Kidney epithelial cell (primary cell): ENCODE results near the gene WIPF1. TPM values are rescaled to one million over a fixed set of nuclear protein-coding genes. Genes with fewer than 3 reads are reported as not detected.

Source experiments
- DNase-seq: peaks from one replicate; pipeline ENCODE4 v3.0.0-alpha.2; 2010; ENCODE audit warnings: low read depth
- H3K27me3 ChIP-seq: 2 replicates; pipeline ENCODE4 v1.6.0; 2011; ENCODE audit warnings: low read length; ENCODE audit not compliant: control insufficient read depth, insufficient read depth
- H3K36me3 ChIP-seq: 2 replicates; pipeline ENCODE4 v1.5.1; 2011; ENCODE audit warnings: low read length; ENCODE audit not compliant: control insufficient read depth, insufficient read depth
- H3K4me3 ChIP-seq: 2 replicates; pipeline ENCODE4 v1.5.1; 2011; ENCODE audit warnings: low read depth, mild to moderate bottlenecking, control low read depth, low read length
- CTCF ChIP-seq: IDR thresholded peaks from 2 replicates; pipeline ENCODE4 v1.5.1; 2011; ENCODE audit warnings: mild to moderate bottlenecking, moderate library complexity, low read length, control low read depth, inconsistent platforms; ENCODE audit not compliant: insufficient read depth, poor library complexity, severe bottlenecking
- total RNA-seq: library from RNA; depleted of rRNA; stranded (reverse); fragments of >200 nt; gene quantifications from 2 replicates; pipeline ENCODE4 v1.2.3, GENCODE V29; 2015

WIPF1 gene
- total RNA-seq, 1 donor from 2014 or later, result 9.5 TPM

- Histone ChIP-seq H3K27me3 (no peaks in the 10 kb centered on the region), H3K36me3 (no peaks in the 10 kb centered on the region), H3K4me3 (no peak overlapping the region)
- no peak for TF ChIP-seq CTCF
- DNase-seq, result no peak
Observed at GRCh38 chr2:174632841-174633622, 35.4 kb upstream of the WIPF1 start.

GRCh38 chr2:174631009-174631981 is 33.7 kb upstream of the WIPF1 start:
- no peak for TF ChIP-seq CTCF
- H3K36me3 ChIP-seq, result no peaks in the 10 kb centered on the region
- no peak for DNase-seq

GRCh38 chr2:174630107-174630506 is 32.5 kb upstream of the WIPF1 start:
- Histone ChIP-seq H3K36me3 (no peaks in the 10 kb centered on the region), H3K4me3 (no peak overlapping the region), H3K27me3 (no peaks in the 10 kb centered on the region)
- no peak for TF ChIP-seq CTCF
- no peak for DNase-seq

More at GRCh38 chr2:174631009-174631981, 33.7 kb upstream of the WIPF1 start:
- H3K4me3 ChIP-seq, result no peak overlapping the region
- H3K27me3 ChIP-seq, result no peaks in the 10 kb centered on the region

- no peak overlapping the region for H3K4me3 ChIP-seq
- no peak for TF ChIP-seq CTCF
- no peaks in the 10 kb centered on the region for H3K36me3 ChIP-seq
- H3K27me3 ChIP-seq, result no peaks in the 10 kb centered on the region
- DNase-seq, result no peak
Observed at GRCh38 chr2:174629506-174629905, 31.9 kb upstream of the WIPF1 start.

- Histone ChIP-seq H3K4me3 (no peak overlapping the region), H3K36me3 (no peaks in the 10 kb centered on the region), H3K27me3 (no peaks in the 10 kb centered on the region)
- DNase-seq, result no peak
- no peak for TF ChIP-seq CTCF
Observed at GRCh38 chr2:174628528-174629169, 31.0 kb upstream of the WIPF1 start.
